ELR (cell line): Measurements from ENCODE around the gene PKD2.
"Not testable (repeated sequence)": the region's sequence is repeated elsewhere in the genome, so short reads cannot be mapped to it uniquely, and the experiment has no call there.

Experiments
- DNase-seq: peaks from one replicate; pipeline ENCODE4 v3.0.0-alpha.2; 2015; ENCODE audit warnings: low read depth

PKD2 gene

GRCh38 chr4:88115587-88115986 is 108.2 kb downstream of the PKD2 start:
- DNase-seq, result no peak

GRCh38 chr4:88119943-88120342 is 112.5 kb downstream of the PKD2 start:
- no peak for DNase-seq

GRCh38 chr4:88122260-88122659 is 114.8 kb downstream of the PKD2 start:
- not testable (repeated sequence) for DNase-seq
